HCT116 (cell line): Measurements from ENCODE around the gene ST3GAL3. TPM values are rescaled to one million over a fixed set of nuclear protein-coding genes. Genes with fewer than 3 reads are reported as not detected.

Experiments used
- ATAC-seq: fragments of 200-7000 bp; cut with Tn5 transposase; 2 replicates; pipeline ENCODE4 v1.9.1; 2020; ENCODE audit warnings: mild to moderate bottlenecking, moderate library complexity
- BruUV-seq: library from RNA; stranded (reverse); fragments of 400-500 nt; replicated peaks from 2 replicates; lab custom pipeline; 2021; lab: Mats Ljungman, UMichigan
- CTCF ChIA-PET: fragments of 300-600 bp; sonication (Branson Sonifier 250); formaldehyde crosslinking; loops from one replicate; lab custom pipeline; 2021; ENCODE audit warnings: antibody characterized with exemption; lab: Charles Lee
- POLR2A ChIA-PET: fragments of 300-600, 350-600 bp; sonication (Branson Sonifier 250); formaldehyde crosslinking; loops from one replicate; lab custom pipeline; 2021; ENCODE audit warnings: antibody characterized with exemption; lab: Charles Lee
- RAD21 ChIA-PET, 2 experiments: fragments of 300-600 bp; sonication (Branson Sonifier 250); formaldehyde crosslinking; loops; one replicate each; lab custom pipeline; 2023; ENCODE audit warnings: low total read pairs in 2 of 2; ENCODE audit not compliant: uncharacterized antibody in 2 of 2, unreplicated experiment in 2 of 2, low non-redundant PET in 1 of 2; lab: Charles Lee
- DNase-seq: peaks from one replicate; pipeline ENCODE4 v3.0.0-alpha.2; 2010; ENCODE audit warnings: low read depth, low spot score
- H2AFZ ChIP-seq: fragments of 200-600 bp; shearing (Covaris generic), sonication (generic); 2 replicates; pipeline ENCODE4 v1.6.1; 2017; ENCODE audit warnings: low read depth, mixed run types, mixed read lengths, antibody characterized with exemption, low read length; ENCODE audit not compliant: poor library complexity, severe bottlenecking
- H3K27ac ChIP-seq: 2 replicates; pipeline ENCODE4 v1.5.1; 2012; ENCODE audit warnings: low read depth, low read length
- H3K27me3 ChIP-seq: fragments of 200-600 bp; sonication (generic); 2 replicates; pipeline ENCODE4 v1.6.1; 2016; ENCODE audit warnings: mixed run types, low read length, mixed read lengths; ENCODE audit not compliant: insufficient read depth
- H3K36me3 ChIP-seq, 2 experiments: fragments of 200-500 bp in 1 of 2; fragments of 200-600 bp in 1 of 2; sonication (Bioruptor generic) in 1 of 2; sonication (generic) in 1 of 2; 2 replicates each; pipeline versions ENCODE4 v1.5.1 to v1.6.1; 2014 to 2016; ENCODE audit warnings: low read length in 2 of 2, inconsistent platforms in 1 of 2, mixed read lengths in 1 of 2, mixed run types in 1 of 2; ENCODE audit not compliant: insufficient read depth in 2 of 2, control insufficient read depth in 1 of 2
- H3K4me1 ChIP-seq, 2 experiments: fragments of 200-600 bp in 1 of 2; sonication (generic) in 1 of 2; 2 replicates each; pipeline versions ENCODE4 v1.5.1 to v1.6.1; 2012 to 2017; ENCODE audit warnings: low read length in 2 of 2, inconsistent platforms in 1 of 2, mild to moderate bottlenecking in 1 of 2, mixed read lengths in 1 of 2, mixed run types in 1 of 2, moderate library complexity in 1 of 2; ENCODE audit not compliant: insufficient read depth in 2 of 2, control insufficient read depth in 1 of 2
- H3K4me2 ChIP-seq: fragments of 200-600 bp; sonication (generic); 2 replicates; pipeline ENCODE4 v1.6.1; 2017; ENCODE audit warnings: mixed run types, low read length, mixed read lengths
- H3K4me3 ChIP-seq, 2 experiments: fragments of 200-600 bp in 1 of 2; sonication (generic) in 1 of 2; replicated peaks in 1 of 2; 2 replicates each; pipeline ENCODE4 v1.5.1; 2011 to 2016; ENCODE audit warnings: low read length in 2 of 2, control low read depth in 1 of 2, low read depth in 1 of 2, mild to moderate bottlenecking in 1 of 2, mixed read lengths in 1 of 2, mixed run types in 1 of 2
- H3K79me2 ChIP-seq: fragments of 200-600 bp; sonication (generic); 2 replicates; pipeline ENCODE4 v1.6.1; 2017; ENCODE audit warnings: mild to moderate bottlenecking, mixed run types, low read length, moderate library complexity, mixed read lengths; ENCODE audit not compliant: insufficient read depth
- H3K9ac ChIP-seq: fragments of 200-600 bp; sonication (generic); 2 replicates; pipeline ENCODE4 v1.6.1; 2016; ENCODE audit warnings: low read length, mixed read lengths
- H3K9me2 ChIP-seq: fragments of 200-600 bp; sonication (generic), shearing (Covaris generic); 2 replicates; pipeline ENCODE4 v1.6.1; 2017; ENCODE audit warnings: mixed run types, mild to moderate bottlenecking, moderate library complexity; ENCODE audit not compliant: insufficient read depth
- H3K9me3 ChIP-seq, 2 experiments: fragments of 200-500 bp in 1 of 2; fragments of 200-600 bp in 1 of 2; sonication (Bioruptor generic) in 1 of 2; sonication (generic) in 1 of 2; 2 replicates each; pipeline ENCODE4 v1.6.1; 2014 to 2017; ENCODE audit warnings: low read length in 2 of 2, mixed read lengths in 2 of 2, inconsistent platforms in 1 of 2, low read depth in 1 of 2, mild to moderate bottlenecking in 1 of 2, mixed run types in 1 of 2, moderate library complexity in 1 of 2; ENCODE audit not compliant: control insufficient read depth in 1 of 2, insufficient read depth in 1 of 2
- H4K20me1 ChIP-seq: fragments of 200-600 bp; sonication (generic), shearing (Covaris generic); 2 replicates; pipeline ENCODE4 v1.6.1; 2017; ENCODE audit warnings: mixed run types, mild to moderate bottlenecking, moderate library complexity; ENCODE audit not compliant: insufficient read depth
- ATF3 ChIP-seq: IDR thresholded peaks from 2 replicates; pipeline ENCODE4 v1.6.1; 2012
- CBX3 ChIP-seq: IDR thresholded peaks from 2 replicates; pipeline ENCODE4 v1.6.1; 2012; ENCODE audit warnings: low read depth
- CTCF ChIP-seq, 3 experiments: fragments of 200-600 bp in 1 of 3; sonication (generic) in 1 of 3; IDR thresholded peaks in 2 of 3; conservative IDR thresholded peaks in 1 of 3; 2 replicates each; pipeline ENCODE4 v1.5.1; 2012 to 2017; ENCODE audit warnings: low read depth in 2 of 3, low read length in 2 of 3, antibody characterized with exemption in 1 of 3, borderline replicate concordance in 1 of 3, control low read depth in 1 of 3, mild to moderate bottlenecking in 1 of 3, mixed read lengths in 1 of 3, mixed run types in 1 of 3, moderate library complexity in 1 of 3; ENCODE audit not compliant: insufficient read depth in 1 of 3
- ELF1 ChIP-seq: IDR thresholded peaks from 2 replicates; pipeline ENCODE4 v1.6.1; 2012; ENCODE audit warnings: low read depth, borderline replicate concordance
- EZH2phosphoT487 ChIP-seq: fragments of 200-600 bp; IDR thresholded peaks from 2 replicates; pipeline ENCODE4 v1.6.1; 2018; ENCODE audit warnings: antibody characterized with exemption, borderline replicate concordance
- FOSL1 ChIP-seq: IDR thresholded peaks from 2 replicates; pipeline ENCODE4 v1.6.1; 2012; ENCODE audit warnings: low read depth
- JUND ChIP-seq: IDR thresholded peaks from 2 replicates; pipeline ENCODE4 v1.6.1; 2012
- MAX ChIP-seq: IDR thresholded peaks from 2 replicates; pipeline ENCODE4 v1.6.1; 2012
- POLR2A ChIP-seq: IDR thresholded peaks from 2 replicates; pipeline ENCODE4 v1.7.0; 2011; ENCODE audit warnings: borderline replicate concordance; ENCODE audit not compliant: insufficient read depth, insufficient read length; ENCODE audit errors: extremely low read depth
- POLR2AphosphoS5 ChIP-seq: IDR thresholded peaks from 2 replicates; pipeline ENCODE4 v1.6.1; 2011; ENCODE audit warnings: mild to moderate bottlenecking, low read depth, low read length, moderate library complexity
- RAD21 ChIP-seq: IDR thresholded peaks from 2 replicates; pipeline ENCODE4 v1.6.1; 2012; ENCODE audit warnings: low read depth, mild to moderate bottlenecking
- REST ChIP-seq: IDR thresholded peaks from 2 replicates; pipeline ENCODE4 v1.6.1; 2012; ENCODE audit warnings: low read depth
- SP1 ChIP-seq: IDR thresholded peaks from 2 replicates; pipeline ENCODE4 v1.6.1; 2012; ENCODE audit warnings: low read depth
- SRF ChIP-seq: IDR thresholded peaks from 2 replicates; pipeline ENCODE4 v1.6.1; 2012; ENCODE audit warnings: low read depth
- TCF7L2 ChIP-seq: IDR thresholded peaks from 2 replicates; pipeline ENCODE4 v1.7.0; 2011; ENCODE audit warnings: borderline replicate concordance, inconsistent platforms; ENCODE audit not compliant: insufficient read depth, insufficient read length; ENCODE audit errors: extremely low read depth
- YY1 ChIP-seq: IDR thresholded peaks from 2 replicates; pipeline ENCODE4 v1.6.1; 2011; ENCODE audit warnings: low read length, low read depth, moderate library complexity, mild to moderate bottlenecking; ENCODE audit not compliant: insufficient replicate concordance; ENCODE audit errors: extremely low read depth
- ZBTB33 ChIP-seq: IDR thresholded peaks from 2 replicates; pipeline ENCODE4 v1.6.1; 2011; ENCODE audit warnings: mild to moderate bottlenecking, low read length, moderate library complexity; ENCODE audit not compliant: insufficient replicate concordance; ENCODE audit errors: extremely low read depth
- ZFX ChIP-seq: fragments of 450-650 bp; IDR thresholded peaks from 2 replicates; pipeline ENCODE4 v1.6.1; 2017
- intact Hi-C: fragments of 100-400 bp; cut with micrococcal nuclease; formaldehyde crosslinking; loops from 2 replicates; pipeline ENCODE4 v1.10.0; 2022
- total RNA-seq: library from RNA; stranded (reverse); gene quantifications from one replicate; pipeline ENCODE4 v1.2.1, GENCODE V29; 2021; ENCODE audit not compliant: unreplicated experiment

The ST3GAL3 gene
- total RNA-seq, 1 experiment from 2014 or later, result 7.2 TPM

GRCh38 chr1:43956234-43956633 is 248.9 kb downstream of the ST3GAL3 start:
- no peak for DNase-seq
- Histone ChIP-seq H3K27me3 (no peaks in the 10 kb centered on the region), H2AFZ (no peak overlapping the region), H3K79me2 (no peaks in the 10 kb centered on the region), H3K36me3 (peaks cover 0 to 4% of the 10 kb centered on the region in 2 experiments; a peak in 1 of 4 replicates), H4K20me1 (no peaks in the 10 kb centered on the region), H3K4me1 (no peaks in the 10 kb centered on the region), H3K9me3 (no peaks in the 10 kb centered on the region), H3K4me2 (no peak overlapping the region), H3K9ac (no peak overlapping the region), H3K9me2 (no peaks in the 10 kb centered on the region), H3K4me3 (no peak overlapping the region), H3K27ac (no peak overlapping the region)
- ChIA-PET RAD21 (no interaction called here), POLR2A (interaction anchor here (1.3 kb wide), 1 partner anchor 13 kb away, joined by 3 read pairs; the partner anchor contains the start of gene DPH2), CTCF (no interaction called here)
- intact Hi-C loops, result no loop called here
- ATAC-seq, result no peak
- TF ChIP-seq POLR2A (no peak), CTCF (IDR thresholded peaks at IDR 0.05 in 2 of 3, conservative IDR thresholded peaks at IDR 0.05 in 1 of 3; ENCODE audit: borderline replicate concordance in 1 of 3, insufficient read depth in 1 of 3, low read depth in 2 of 3, low read length in 2 of 3) (no peak), ATF3 (no peak), SRF (no peak), JUND (no peak), SP1 (no peak), ZFX (no peak), CBX3 (no peak), TCF7L2 (no peak), EZH2phosphoT487 (no peak), FOSL1 (no peak), RAD21 (no peak), POLR2AphosphoS5 (no peak), REST (no peak), ZBTB33 (no peak), YY1 (no peak), ELF1 (no peak), MAX (no peak)
- no TSS peak for BruUV-seq
